T-helper 1 cell (primary cell): Measurements from ENCODE around the gene ATG7.
"Not testable (repeated sequence)": the region's sequence is repeated elsewhere in the genome, so short reads cannot be mapped to it uniquely, and the experiment has no call there.

Source experiments
- DNase-seq, 5 donors: peaks; one replicate each; pipeline ENCODE4 v3.0.0-alpha.2; 2012 to 2020

ATG7 gene

DNA sequence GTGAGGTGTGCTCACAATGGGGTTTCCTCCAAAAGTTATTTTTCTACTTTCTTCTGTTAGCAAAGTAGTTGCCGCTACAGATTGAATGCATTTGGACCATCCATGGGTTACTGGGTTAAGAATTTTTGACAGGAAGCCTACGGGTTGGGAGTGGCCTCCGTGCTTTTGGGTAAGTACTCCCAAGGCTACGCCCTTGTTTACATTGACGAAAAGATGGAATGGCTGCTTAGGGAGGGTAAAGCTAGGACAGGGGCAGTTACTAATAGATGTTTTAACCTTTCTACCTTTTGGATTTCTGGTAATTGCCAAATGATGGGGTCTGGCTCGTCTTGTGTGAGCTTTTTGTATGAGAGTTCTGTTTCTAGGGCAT, 20.4 kb upstream of the ATG7 start:
- no peak for DNase-seq

DNA sequence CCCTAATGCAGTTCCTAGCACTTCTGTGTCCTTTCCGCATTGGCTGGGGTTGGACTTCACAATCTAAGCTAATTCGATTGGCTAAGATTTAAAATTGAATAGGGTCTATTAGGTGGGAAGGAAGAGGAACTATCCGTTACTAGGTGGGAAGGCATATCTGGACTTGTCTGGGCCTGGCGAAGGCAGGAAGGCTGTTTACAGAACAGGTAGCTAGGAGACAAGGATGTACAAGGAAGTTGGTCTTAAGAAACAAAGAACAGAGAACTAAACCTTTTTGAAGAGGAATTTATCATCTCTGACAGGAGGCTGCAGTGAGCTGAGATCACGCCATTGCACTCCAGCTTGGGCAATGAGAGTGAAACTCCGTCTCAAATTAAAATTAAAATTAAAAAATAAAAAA, 17.3 kb upstream of the ATG7 start:
- no peak for DNase-seq

GRCh38 chr3:11255537-11255936, 16.7 kb upstream of the ATG7 start:
- not testable (repeated sequence) for DNase-seq

GRCh38 chr3:11258958-11259357, 13.2 kb upstream of the ATG7 start:
- no peak for DNase-seq

DNA sequence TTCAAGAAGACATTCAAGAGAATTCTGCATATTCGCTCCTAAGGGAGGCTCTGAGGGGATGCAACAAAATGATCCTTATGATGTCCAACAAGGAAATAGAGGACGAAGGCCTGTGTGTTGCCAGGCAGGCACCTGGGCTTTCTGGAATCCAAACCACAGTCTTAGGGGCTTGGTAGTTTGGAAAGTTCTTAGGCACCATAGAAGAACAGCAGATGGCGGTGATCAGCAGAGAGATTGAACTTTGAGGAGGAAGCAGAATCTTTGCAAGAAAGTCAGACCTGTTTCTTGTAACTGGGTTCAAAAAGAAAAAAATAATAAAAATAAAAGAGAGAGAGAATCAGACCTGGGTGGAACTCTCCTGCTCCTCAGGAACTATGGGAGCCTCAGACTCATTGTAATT, 11.7 kb upstream of the ATG7 start:
- DNase-seq, result no peak

GRCh38 chr3:11269007-11269406, 3.2 kb upstream of the ATG7 start:
- DNase-seq, result no peak

- DNase-seq, result no peak
Observed at GRCh38 chr3:11272906-11273574, 843 bp downstream of the ATG7 start.

DNA sequence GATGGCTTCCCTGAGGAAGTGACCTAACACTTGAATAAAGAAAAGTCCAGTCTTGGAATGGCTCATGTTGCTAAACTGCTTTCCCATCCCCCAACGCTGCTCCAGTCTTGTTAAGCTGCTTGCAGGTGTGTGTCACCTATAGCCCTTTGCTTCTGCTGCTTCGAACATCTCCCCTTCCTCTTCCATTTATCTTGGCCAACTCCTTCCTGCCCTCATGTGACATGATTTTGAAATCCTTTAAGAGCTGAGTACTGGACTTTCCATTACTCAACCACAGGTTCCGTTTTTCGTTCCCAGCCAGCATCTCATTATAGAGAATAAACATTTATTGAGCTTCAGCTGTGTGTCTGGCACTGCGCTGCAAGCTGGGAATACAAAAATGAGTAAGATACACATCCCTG, 1.7 kb downstream of the ATG7 start:
- DNase-seq, result no peak

- DNase-seq, result no peak
Observed at GRCh38 chr3:11274566-11275142, 2.5 kb downstream of the ATG7 start.

- no peak for DNase-seq
Observed at GRCh38 chr3:11275926-11276325, 3.7 kb downstream of the ATG7 start.

GRCh38 chr3:11276901-11277300, 4.7 kb downstream of the ATG7 start:
- DNase-seq, result no peak

DNA sequence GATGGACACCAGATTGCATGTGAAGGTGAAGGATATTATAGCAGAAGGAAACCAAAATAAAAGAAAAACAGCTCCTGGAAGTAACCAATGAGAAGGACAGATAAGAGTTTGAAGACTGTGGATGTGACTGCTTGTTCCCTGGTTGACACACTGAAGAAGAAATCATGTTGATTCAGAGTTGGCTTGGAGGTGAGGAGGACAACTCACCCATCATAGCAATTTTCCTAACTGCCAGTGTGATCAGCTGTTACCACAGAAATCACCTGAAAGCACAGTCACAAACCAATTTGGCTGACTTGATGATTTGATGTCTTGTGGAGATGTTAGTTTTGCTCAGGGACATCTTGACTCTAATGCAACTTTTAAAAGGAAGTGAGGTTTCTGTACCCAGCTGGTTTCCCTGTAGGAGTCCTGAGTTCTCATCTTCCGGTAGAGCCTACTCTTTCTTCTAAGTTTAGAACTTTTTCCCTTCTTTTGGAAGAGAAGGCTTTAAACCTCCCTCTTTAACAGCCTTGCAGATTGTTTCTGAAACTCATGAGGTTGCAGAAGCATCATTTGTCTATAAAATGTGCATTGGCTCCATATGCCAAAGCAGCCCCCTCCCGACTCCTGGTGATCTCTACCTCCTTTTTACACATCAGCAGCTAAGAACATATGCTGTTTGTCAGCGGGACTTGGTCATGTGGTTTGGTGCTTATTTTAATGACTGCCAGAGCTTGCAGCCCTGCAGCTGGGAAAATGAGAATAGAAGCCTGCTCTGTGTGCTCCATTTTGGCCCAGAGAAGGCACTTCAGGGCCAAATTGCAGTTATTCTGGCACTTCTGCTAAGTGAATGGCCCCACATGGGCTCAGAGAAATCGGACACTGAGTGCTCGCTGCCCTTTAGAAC, 10.3 kb downstream of the ATG7 start:
- DNase-seq, result no peak

DNA sequence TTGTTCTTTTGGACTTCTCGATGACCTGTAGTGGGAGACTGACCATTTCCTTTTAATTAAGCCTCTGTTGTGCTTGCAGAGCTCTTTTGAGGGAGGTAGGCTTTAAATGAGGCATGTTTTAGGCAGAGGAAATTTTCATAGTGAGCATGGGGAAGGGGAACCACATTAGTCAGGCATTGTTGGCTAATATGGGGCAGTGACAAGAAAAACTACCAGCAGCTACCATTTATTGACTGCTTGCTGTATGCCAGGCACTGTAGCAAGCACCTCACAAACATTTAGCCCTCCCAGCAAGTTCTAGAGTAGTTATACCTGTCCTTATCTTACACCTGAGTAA, 10.9 kb downstream of the ATG7 start:
- no peak for DNase-seq

DNA sequence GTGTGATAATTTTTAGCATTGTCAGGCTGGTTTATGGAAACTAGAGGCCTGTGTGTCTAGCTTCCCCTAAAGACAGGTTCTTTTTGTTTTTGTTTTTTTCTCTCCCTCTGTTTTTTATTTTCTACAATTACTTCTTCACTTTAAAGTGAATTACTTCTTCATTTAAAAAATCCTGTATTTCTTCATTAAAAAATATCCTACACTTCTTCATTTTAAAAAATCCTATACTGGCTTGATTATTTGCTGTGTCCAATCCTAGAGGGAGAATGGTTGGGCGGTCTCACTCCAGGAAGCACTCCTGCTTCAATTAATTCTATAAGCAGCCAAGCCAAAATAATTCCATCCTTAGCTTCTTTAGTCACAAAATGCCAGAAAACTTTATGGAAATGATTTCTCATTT, 11.8 kb downstream of the ATG7 start:
- no peak for DNase-seq

DNA sequence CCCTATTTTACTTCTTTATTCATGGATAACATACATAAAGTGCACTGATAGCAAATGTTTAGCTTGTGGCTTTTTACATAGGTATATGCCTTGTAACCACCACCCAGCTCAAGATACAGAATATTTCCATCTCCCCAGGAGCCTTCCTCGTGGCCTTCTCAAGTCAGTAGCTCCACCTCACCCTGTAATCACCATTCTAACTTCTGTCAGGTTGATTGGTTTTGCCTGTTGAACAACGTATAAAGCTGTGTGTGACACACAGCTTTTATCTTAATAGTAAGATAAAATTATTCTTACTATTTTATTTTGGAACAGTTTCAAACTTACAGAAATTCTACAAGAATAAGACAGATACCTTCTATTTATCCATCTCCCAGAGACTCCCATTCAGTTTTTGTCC, 13.3 kb downstream of the ATG7 start:
- no peak for DNase-seq

GRCh38 chr3:11287404-11287803, 15.2 kb downstream of the ATG7 start:
- no peak for DNase-seq

DNA sequence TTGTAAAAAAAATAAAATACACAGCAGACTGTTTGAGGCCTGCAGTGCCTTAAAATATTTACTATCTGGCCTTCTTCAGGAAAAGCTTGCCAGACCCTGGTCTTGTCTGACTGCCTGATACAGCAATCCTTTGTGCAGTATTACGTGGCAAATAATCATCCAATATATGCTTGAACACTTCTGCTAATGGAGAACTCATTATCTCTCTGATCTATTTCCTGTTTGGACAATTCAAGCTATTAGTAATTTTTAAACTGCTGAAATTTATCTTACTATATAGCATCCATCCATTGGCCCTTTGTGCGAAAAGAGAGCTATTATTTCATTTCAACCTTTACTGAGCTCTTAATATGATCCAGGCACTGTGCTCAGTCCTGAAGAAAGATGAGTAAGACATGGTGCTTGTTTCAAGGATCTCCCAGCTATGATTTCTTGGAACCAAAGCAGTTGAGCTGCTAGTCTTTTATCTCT, 15.9 kb downstream of the ATG7 start:
- DNase-seq, result no peak

GRCh38 chr3:11288786-11289637, 16.8 kb downstream of the ATG7 start:
- DNase-seq, result peak in 1 of 5 donors; percentile 19

- peak in 1 of 5 donors; percentile 17 for DNase-seq
Observed at GRCh38 chr3:11289864-11290263, 17.7 kb downstream of the ATG7 start.

- DNase-seq, result peak in 2 of 5 donors; percentile 20 to 68
Observed at GRCh38 chr3:11290743-11291680, 18.8 kb downstream of the ATG7 start.

DNA sequence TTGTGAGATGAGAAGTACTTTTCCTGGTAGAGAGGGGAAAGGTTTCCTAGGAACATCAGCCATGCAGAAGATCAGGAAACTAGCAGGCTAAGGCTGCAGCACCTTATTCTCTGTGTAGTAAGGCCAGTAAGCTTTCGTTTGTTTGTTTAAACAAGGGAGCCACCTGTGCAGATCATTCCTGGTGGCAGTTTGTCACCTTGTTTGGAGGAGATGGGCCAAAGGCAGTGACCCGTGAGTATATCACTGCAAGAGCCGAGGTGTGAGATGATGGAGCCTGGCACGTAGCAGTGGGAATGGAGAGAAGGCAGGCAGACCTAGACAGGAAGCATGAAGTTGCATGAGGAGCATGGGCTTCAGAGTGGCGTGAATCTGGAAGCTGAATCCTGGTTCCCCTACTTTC, 19.6 kb downstream of the ATG7 start:
- DNase-seq, result no peak

DNA sequence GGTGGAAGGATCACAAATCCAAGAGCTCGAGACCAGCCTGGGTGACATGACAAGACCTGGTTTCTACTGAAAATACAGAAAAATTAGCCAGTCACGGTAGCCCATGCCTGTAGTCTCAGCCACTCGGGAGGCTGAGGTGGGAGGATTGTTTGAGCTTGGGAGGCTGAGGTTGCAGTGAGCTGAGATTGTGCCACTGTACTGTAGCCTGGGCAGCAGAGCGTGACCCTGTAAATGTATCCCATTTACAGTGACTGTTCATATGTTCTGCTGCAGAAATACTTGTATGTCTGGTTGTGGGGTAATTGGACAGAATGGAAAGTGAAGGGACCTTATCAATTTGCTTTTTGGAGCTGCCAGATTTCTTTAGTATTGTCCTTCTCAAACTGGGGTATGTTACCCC, 24.9 kb downstream of the ATG7 start:
- DNase-seq, result no peak
